K562 (cell line): ENCODE data around the gene FOXM1. TPM values are rescaled to one million over a fixed set of nuclear protein-coding genes. Genes with fewer than 3 reads are reported as not detected.
A peak's percentile ranks its signal among the peaks of the same experiment; 100 is the strongest.

Source experiments
- ATF7 ChIP-seq: fragments of 450-650 bp; IDR thresholded peaks from 2 replicates; pipeline ENCODE4 v1.7.1; 2014; ENCODE audit warnings: mild to moderate bottlenecking, moderate library complexity
- HDGF ChIP-seq: fragments of 450-650 bp; IDR thresholded peaks from 2 replicates; pipeline ENCODE4 v1.6.1; 2016
- MCM7 ChIP-seq, 2 experiments: fragments of 450-650 bp; IDR thresholded peaks; 2 replicates each; pipeline ENCODE4 v1.6.1; 2016 to 2018
- MITF ChIP-seq: IDR thresholded peaks from 2 replicates; pipeline ENCODE4 v1.6.1; 2014; ENCODE audit warnings: antibody characterized with exemption
- NR2C1 ChIP-seq, 2 experiments: fragments of 450-650 bp; IDR thresholded peaks; 2 replicates each; pipeline ENCODE4 v1.6.1; 2017; ENCODE audit warnings: mild to moderate bottlenecking in 2 of 2, antibody characterized with exemption in 1 of 2, inconsistent platforms in 1 of 2, missing compliant biosample characterization in 1 of 2, missing genetic modification characterization in 1 of 2
- XRCC5 ChIP-seq: fragments of 200-400 bp; formaldehyde crosslinking; IDR thresholded peaks from 2 replicates; pipeline ENCODE4 v1.6.1; 2017; ENCODE audit warnings: low read depth, mild to moderate bottlenecking, low read length
- ZBTB33 ChIP-seq: sonication (generic); formaldehyde crosslinking; IDR thresholded peaks from 2 replicates; pipeline ENCODE4 v1.8.1; 2023; ENCODE audit warnings: mild to moderate bottlenecking, missing genetic modification reagents
- ZNF232 ChIP-seq: sonication (generic); formaldehyde crosslinking; IDR thresholded peaks from 2 replicates; pipeline ENCODE4 v1.8.0; 2022; ENCODE audit warnings: mild to moderate bottlenecking, missing genetic modification reagents
- ZSCAN29 ChIP-seq: fragments of 450-650 bp; IDR thresholded peaks from 2 replicates; pipeline ENCODE4 v1.6.1; 2017
- polyA plus RNA-seq, 8 experiments: library from polyadenylated mRNA; depleted of rRNA in 4 of 8; stranded (reverse) in 5 of 8; unstranded in 3 of 8; fragments of >200 nt; fragmentation: Nextera tagmentation in 2 of 8; fragmentation: Illumina TruSeq in 1 of 8; extraction: Ambion mirVana in 2 of 8; extraction: Trizol in 1 of 8; gene quantifications; 2 replicates each; pipeline versions ENCODE4 v1.2.1 to v1.2.3, GENCODE V29; 2011 to 2014; ENCODE audit warnings: inconsistent platforms in 1 of 8, missing spikeins in 1 of 8
- total RNA-seq, 7 experiments: library from RNA; depleted of rRNA in 6 of 7; stranded (reverse); fragments of >200 nt in 6 of 7; fragmentation: Illumina TruSeq in 2 of 7; extraction: Trizol in 2 of 7; gene quantifications; 2 replicates each; pipeline versions ENCODE4 v1.2.1 to v1.2.3, GENCODE V29; 2011 to 2021; ENCODE audit warnings: low replicate concordance in 1 of 7
- TF ChIP-seq, protein P1 (sequence below): fragments of 450-650 bp; IDR thresholded peaks from 2 replicates; pipeline ENCODE4 v1.6.1; 2016; ENCODE audit warnings: low read depth
- TF ChIP-seq, protein P2 (sequence below): fragments of 250-450 bp; sonication (Bioruptor Pico); IDR thresholded peaks from 2 replicates; pipeline ENCODE4 v1.6.1; 2021; ENCODE audit warnings: mild to moderate bottlenecking
- TF ChIP-seq, protein P3 (sequence below): fragments of 200-800 bp; sonication (Bioruptor generic); IDR thresholded peaks from 2 replicates; pipeline ENCODE4 v1.6.1; 2017; ENCODE audit warnings: missing genetic modification characterization, missing compliant biosample characterization

Gene FOXM1
- total and polyA plus RNA-seq, 9 of the 15 experiments (the other 6 are each of a cell fraction or from before 2014, with no cell fraction given) = 8.9 to 46.9 (median 17.2) TPM

GRCh38 chr12:2890388-2891239 is 13.6 kb upstream of the FOXM1 start, which contains the start of gene TULP3 (continued):
- TF ChIP-seq, protein P1, sequence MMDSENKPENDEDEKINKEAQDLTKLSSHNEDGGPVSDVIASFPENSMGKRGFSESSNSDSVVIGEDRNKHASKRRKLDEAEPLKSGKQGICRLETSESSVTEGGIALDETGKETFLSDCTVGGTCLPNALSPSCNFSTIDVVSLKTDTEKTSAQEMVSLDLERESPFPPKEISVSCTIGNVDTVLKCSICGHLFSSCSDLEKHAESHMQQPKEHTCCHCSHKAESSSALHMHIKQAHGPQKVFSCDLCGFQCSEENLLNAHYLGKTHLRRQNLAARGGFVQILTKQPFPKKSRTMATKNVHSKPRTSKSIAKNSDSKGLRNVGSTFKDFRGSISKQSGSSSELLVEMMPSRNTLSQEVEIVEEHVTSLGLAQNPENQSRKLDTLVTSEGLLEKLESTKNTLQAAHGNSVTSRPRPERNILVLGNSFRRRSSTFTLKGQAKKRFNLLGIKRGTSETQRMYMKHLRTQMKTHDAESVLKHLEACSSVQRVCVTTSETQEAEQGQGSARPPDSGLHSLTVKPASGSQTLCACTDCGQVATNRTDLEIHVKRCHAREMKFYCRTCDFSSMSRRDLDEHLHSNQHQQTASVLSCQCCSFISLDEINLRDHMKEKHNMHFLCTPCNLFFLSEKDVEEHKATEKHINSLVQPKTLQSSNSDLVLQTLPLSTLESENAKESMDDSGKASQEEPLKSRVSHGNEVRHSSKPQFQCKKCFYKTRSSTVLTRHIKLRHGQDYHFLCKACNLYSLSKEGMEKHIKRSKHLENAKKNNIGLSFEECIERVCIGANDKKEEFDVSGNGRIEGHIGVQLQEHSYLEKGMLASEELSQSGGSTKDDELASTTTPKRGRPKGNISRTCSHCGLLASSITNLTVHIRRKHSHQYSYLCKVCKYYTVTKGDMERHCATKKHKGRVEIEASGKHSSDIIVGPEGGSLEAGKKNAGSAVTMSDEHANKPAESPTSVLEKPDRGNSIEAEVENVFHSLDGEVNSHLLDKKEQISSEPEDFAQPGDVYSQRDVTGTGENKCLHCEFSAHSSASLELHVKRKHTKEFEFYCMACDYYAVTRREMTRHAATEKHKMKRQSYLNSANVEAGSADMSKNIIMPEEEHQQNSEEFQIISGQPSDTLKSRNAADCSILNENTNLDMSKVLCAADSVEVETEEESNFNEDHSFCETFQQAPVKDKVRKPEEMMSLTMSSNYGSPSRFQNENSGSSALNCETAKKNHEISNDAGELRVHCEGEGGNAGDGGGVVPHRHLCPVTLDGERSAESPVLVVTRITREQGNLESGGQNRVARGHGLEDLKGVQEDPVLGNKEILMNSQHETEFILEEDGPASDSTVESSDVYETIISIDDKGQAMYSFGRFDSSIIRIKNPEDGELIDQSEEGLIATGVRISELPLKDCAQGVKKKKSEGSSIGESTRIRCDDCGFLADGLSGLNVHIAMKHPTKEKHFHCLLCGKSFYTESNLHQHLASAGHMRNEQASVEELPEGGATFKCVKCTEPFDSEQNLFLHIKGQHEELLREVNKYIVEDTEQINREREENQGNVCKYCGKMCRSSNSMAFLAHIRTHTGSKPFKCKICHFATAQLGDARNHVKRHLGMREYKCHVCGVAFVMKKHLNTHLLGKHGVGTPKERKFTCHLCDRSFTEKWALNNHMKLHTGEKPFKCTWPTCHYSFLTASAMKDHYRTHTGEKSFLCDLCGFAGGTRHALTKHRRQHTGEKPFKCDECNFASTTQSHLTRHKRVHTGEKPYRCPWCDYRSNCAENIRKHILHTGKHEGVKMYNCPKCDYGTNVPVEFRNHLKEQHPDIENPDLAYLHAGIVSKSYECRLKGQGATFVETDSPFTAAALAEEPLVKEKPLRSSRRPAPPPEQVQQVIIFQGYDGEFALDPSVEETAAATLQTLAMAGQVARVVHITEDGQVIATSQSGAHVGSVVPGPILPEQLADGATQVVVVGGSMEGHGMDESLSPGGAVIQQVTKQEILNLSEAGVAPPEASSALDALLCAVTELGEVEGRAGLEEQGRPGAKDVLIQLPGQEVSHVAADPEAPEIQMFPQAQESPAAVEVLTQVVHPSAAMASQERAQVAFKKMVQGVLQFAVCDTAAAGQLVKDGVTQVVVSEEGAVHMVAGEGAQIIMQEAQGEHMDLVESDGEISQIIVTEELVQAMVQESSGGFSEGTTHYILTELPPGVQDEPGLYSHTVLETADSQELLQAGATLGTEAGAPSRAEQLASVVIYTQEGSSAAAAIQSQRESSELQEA = no peak
- TF ChIP-seq NR2C1 (IDR thresholded peaks at IDR 0.05) = no peak
- 0 out of 2 replicates have a peak, but pooled peaks have one; percentile 16 for TF ChIP-seq NR2C1 (tag; IDR thresholded peaks at IDR 0.05)
- no peak for TF ChIP-seq HDGF
- no peak for TF ChIP-seq XRCC5
- TF ChIP-seq, protein P2, sequence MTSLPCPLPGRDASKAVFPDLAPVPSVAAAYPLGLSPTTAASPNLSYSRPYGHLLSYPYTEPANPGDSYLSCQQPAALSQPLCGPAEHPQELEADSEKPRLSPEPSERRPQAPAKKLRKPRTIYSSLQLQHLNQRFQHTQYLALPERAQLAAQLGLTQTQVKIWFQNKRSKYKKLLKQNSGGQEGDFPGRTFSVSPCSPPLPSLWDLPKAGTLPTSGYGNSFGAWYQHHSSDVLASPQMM (CRISPR knock-in tag) = no peak
- peak; percentile 59; the same call in 1 of the 2 replicates for TF ChIP-seq ATF7
- TF ChIP-seq ZSCAN29 = no peak
- no peak for TF ChIP-seq MITF
- TF ChIP-seq MCM7 (IDR thresholded peaks at IDR 0.05) = no peak
- no peak for TF ChIP-seq ZBTB33 (CRISPR knock-in tag)
- TF ChIP-seq, protein P3, sequence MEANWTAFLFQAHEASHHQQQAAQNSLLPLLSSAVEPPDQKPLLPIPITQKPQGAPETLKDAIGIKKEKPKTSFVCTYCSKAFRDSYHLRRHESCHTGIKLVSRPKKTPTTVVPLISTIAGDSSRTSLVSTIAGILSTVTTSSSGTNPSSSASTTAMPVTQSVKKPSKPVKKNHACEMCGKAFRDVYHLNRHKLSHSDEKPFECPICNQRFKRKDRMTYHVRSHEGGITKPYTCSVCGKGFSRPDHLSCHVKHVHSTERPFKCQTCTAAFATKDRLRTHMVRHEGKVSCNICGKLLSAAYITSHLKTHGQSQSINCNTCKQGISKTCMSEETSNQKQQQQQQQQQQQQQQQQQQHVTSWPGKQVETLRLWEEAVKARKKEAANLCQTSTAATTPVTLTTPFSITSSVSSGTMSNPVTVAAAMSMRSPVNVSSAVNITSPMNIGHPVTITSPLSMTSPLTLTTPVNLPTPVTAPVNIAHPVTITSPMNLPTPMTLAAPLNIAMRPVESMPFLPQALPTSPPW (CRISPR knock-in tag) = peak; percentile 73
- TF ChIP-seq ZNF232 (CRISPR knock-in tag) = no peak
